Fibroblast of lung (primary cell): ENCODE measurements around the gene ATP1A2.

Source experiments
- CTCF ChIP-seq, 2 donors: IDR thresholded peaks in 1 of 2; conservative IDR thresholded peaks in 1 of 2; 1 replicate in 1 of 2; 2 replicates in 1 of 2; pipeline ENCODE4 v1.5.1; 2011 to 2012; ENCODE audit warnings: low read length in 2 of 2, control low read depth in 1 of 2, inconsistent platforms in 1 of 2, low read depth in 1 of 2, mild to moderate bottlenecking in 1 of 2
- EZH2 ChIP-seq: IDR thresholded peaks from 2 replicates; pipeline ENCODE4 v1.5.1; 2012; ENCODE audit warnings: low read length, control low read depth, mild to moderate bottlenecking; ENCODE audit errors: missing control alignments

GRCh38 chr1:160094806-160095205 is 20.8 kb upstream of the ATP1A2 start:
- TF ChIP-seq EZH2 (no peak), CTCF (conservative IDR thresholded peaks at IDR 0.05 in 1 of 2, IDR thresholded peaks at IDR 0.05 in 1 of 2; ENCODE audit: low read depth in 1 of 2, low read length in 2 of 2) (no peak)
